GM18511 (cell line): ENCODE results near the gene PHLDB1.
A peak's percentile ranks its signal among the peaks of the same experiment; 100 is the strongest.
"Not testable (repeated sequence)": the region's sequence is repeated elsewhere in the genome, so short reads cannot be mapped to it uniquely, and the experiment has no call there.

ENCODE experiments used
- ATAC-seq: cut with Tn5 transposase; IDR thresholded peaks from one replicate; pipeline ENCODE4 v1.9.1; 2021; ENCODE audit warnings: mild to moderate bottlenecking, moderate library complexity; ENCODE audit not compliant: unreplicated experiment

Gene PHLDB1

DNA sequence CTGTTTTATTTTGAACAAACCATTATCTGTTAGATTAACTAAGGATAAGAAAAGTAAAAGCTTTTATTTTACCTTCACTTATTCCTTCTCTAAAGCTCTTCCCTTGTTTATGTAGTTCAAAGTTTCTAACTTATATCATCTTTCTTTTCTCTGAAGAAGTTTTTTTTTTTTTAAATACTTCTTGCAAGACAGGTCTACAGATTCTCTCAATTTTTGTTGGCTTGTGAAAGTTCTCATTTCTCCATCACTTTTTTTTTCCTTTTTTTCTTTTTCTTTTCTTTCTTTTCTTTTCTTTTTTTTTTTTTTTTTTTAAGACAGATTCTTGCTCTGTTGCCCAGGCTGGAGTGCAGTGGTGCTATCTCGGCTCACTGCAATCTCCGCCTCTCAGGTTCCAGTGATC lies 76.8 kb downstream of the PHLDB1 start:
- ATAC-seq = no peak

DNA sequence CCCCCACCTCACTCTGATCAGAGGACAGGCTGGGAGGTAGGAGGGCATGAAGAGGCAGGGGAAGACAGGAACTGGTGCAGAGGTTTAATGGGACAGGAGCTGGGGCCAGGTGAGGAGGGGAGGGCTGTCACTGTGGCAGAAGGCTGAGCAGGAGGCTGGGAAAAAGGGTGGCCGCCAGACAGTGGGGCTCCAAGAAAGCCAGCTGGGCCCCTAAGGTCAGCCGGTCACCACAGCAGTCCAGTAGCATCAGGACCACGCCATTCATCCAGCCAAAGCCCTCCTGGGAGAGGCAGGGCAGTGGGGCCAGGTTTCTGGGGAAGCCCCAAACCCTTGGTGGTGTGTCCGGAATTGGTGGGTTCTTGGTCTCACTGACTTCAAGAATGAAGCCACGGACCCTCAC lies 80.5 kb downstream of the PHLDB1 start:
- ATAC-seq = no peak

DNA sequence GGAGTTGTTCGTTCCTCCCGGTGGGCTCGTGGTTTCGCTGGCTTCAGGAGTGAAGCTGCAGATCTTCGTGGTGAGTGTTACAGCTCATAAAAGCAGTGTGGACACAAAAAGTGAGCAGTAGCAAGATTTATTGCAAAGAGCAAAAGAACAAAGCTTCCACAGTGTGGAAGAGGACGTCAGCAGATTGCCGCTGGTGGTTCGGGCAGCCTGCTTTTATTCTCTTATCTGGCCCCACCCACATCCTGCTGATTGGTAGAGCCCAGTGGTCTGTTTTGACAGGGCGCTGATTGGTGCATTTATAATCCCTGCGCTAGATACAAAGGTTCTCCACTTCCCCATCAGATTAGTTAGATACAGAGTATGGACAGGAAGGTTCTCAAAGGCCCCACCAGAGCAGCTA lies 80.9 kb downstream of the PHLDB1 start:
- ATAC-seq = not testable (repeated sequence)

- ATAC-seq = no peak
These were observed 81.6 kb downstream of the PHLDB1 start for GRCh38 chr11:118688851-118689502.

GRCh38 chr11:118689503-118689851 lies 82.1 kb downstream of the PHLDB1 start:
- ATAC-seq = peak; percentile 11

- peak; percentile 80 for ATAC-seq
These were observed 82.6 kb downstream of the PHLDB1 start for GRCh38 chr11:118689852-118690552.

GRCh38 chr11:118690553-118691304 lies 83.3 kb downstream of the PHLDB1 start:
- no peak for ATAC-seq

DNA sequence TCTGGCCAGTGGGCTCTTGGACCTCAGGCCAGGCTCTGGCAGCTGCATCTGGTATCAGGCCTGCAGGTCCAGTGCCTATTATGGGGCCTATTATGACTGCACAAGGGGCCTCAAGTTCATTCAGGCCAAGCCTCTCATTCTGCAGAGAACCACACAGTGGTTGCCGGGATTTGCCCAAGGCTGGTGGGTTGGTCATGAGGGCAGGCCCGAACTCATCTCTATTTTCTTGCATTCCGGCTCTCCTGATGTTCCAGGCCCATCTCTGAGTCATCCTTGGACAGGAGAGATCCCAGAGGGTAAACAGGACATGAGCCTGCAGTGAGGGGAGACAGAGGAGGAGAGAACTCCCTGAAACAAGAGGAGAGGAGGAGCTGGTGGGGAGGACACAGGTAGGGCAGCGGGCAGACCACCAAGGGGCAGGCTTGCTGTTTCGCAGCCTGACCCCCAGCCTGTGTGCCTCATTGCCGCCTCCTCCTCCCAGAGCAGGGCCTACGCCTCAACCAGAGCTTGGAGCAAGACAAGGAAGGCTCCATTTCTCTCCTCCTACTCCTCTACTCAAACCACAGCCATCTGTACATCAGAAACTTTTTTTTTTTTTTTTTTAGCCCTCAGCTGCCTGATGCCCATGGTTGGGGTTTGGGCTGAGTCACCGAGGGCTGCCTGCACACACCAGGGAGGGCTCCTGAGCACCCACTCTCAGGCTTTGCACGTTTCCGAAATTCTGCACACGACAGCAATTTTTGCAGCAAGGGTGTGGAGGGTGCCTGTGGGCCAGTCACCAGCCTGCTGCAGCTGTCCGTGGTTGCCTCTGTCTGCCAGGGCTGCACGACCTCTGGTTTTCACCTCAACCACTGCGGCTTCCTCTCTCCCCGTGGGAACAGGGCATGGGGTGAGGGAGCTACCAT lies 84.8 kb downstream of the PHLDB1 start:
- ATAC-seq = peak; percentile 32

- no peak for ATAC-seq
These were observed 86.8 kb downstream of the PHLDB1 start for GRCh38 chr11:118694185-118694584.

- no peak for ATAC-seq
These were observed 87.4 kb downstream of the PHLDB1 start for GRCh38 chr11:118694771-118695170.

- no peak for ATAC-seq
These were observed 89.3 kb downstream of the PHLDB1 start for GRCh38 chr11:118696673-118697226.

GRCh38 chr11:118697346-118697745 lies 89.9 kb downstream of the PHLDB1 start:
- ATAC-seq = no peak

DNA sequence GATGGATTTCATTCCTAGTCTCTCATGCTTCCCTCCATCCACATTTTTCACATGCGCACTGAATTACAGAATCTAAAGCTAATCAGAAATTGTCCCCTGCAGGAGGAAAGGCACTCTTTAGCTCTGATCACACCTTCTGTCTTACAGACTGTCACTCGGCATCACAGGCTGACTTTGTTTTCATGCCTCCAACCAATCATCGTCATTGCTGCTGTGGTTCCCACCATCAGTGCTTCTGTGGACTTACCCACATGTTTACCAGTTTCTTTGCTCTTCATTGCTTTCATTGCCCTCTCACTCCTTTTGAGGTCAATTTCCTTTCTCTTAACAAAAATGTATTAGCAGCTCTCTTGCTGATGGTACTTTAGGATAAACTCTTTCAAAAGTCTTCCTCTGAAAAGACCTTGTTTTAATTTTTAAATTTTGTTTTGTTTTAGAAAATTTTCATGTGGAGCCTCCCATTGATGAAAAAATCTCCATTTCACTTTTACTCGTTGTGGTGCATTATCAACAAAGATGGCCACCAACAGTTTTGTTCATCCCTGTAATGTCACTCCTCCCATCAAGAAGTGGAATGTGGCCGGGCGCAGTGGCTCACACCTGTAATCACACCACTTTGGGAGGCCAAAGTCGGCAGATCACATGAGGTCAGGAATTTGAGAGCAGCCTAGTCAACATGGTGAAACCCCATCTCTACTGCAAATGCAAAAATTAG lies 92.2 kb downstream of the PHLDB1 start:
- ATAC-seq = no peak

DNA sequence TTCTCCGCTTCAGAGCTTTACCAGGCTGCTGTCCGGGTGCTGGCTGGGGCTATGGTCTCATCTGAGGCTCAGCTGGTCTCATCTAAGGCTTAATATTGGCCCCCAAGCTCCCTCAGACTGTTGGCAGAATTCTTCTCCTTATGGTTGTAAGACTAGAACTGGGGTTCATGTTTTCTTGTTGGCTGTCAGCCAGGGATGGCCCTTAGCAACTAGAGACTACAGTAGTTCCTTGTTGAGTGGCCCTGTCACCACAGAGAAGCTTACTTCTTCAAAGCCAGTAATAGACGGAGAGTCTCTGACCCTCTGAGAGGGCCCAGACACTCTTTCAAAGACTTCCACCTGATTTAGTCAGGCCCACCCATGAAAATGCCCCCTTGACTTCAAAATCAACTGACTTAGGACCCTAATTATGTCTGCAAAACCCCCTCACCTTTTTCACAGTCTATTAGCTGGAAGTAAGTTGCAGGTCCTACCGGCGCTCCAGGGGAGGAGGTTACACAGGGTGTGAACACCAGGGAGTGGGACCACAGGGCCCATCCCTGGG lies 96.2 kb downstream of the PHLDB1 start:
- no peak for ATAC-seq

GRCh38 chr11:118705111-118705741 lies 97.8 kb downstream of the PHLDB1 start:
- ATAC-seq = no peak

DNA sequence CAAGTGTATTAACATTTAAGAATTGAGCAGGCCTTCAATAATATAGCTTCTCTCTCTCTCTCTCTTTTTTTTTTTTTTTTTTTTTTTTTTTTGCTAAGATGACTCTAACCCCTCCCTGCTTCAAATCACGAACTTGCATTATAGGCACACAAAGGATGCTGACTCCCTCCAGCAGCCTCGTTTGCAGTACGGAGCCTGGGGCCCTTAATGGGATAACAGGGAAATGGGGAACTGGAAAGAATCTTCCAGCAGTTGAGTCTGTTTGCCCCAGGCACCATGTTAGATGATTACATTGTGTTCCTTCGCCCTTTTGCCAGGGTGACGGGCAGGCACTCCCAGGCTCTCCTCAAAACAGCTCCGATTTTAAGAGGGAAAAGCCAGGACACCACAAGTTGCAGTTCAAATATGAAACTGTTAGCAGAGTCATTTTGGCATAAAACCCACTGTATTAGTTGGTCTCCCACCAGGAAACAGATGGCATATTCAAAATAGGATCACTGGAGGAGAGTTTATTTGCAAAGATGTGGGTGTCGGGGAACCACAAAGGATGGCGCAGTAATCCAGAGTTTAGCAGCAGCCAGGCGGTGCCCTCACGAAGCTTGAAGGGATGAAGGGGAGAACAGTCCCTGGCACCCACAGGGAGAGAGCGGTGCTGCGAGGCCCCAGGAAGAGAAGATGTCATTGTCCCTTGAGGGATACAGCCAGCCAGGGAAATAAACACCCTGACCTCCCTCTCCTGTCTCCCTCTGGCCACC lies 98.6 kb downstream of the PHLDB1 start:
- no peak for ATAC-seq

- ATAC-seq = no peak
These were observed 99.1 kb downstream of the PHLDB1 start for GRCh38 chr11:118706546-118706825.
